ENCODE measurements around the gene GPBP1L1.
A peak's percentile ranks its signal among the peaks of the same experiment; 100 is the strongest.

Gene GPBP1L1

GRCh38 chr1:45687014-45687753 lies 851 bp upstream of the GPBP1L1 start (continued):
- TF ChIP-seq ELK4 (IDR thresholded peaks at IDR 0.05; ENCODE audit: borderline replicate concordance, low read depth, low read length): no peak

GRCh38 chr1:45686015-45686287 lies 382 bp downstream of the GPBP1L1 start:
- ChIA-PET CTCF (interaction anchor here (0.7 kb wide), 1 partner anchor 168 kb away, joined by 3 read pairs; no protein-coding TSS in a partner anchor), POLR2A (interaction anchor here (0.8 to 2.6 kb wide), 19 partner anchors 8 to 617 kb away, joined by 3 to 20 read pairs (median 3); partner anchors contain the start of genes MAST2, MUTYH, NASP and PRDX1)
- Histone ChIP-seq H3K4me3 (ENCODE audit: low read depth, low read length) (peak overlapping the region; percentile 94), H3K4me1 (ENCODE audit: control insufficient read depth, insufficient read depth, low read length) (peaks cover 16% of the 10 kb centered on the region), H3K36me3 (ENCODE audit: control insufficient read depth in 2 of 2, insufficient read depth in 1 of 2, low read length in 2 of 2) (peaks cover 0 to 13% of the 10 kb centered on the region in 2 experiments; a peak in 1 of 3 replicates), H3K27ac (ENCODE audit: extremely low read depth, low read depth, low read length) (peak overlapping the region; percentile 81), H3K9me3 (ENCODE audit: control insufficient read depth, insufficient read depth, low read depth, low read length) (no peaks in the 10 kb centered on the region)
- TF ChIP-seq ZFP41 (tag by site-specific recombination; IDR thresholded peaks at IDR 0.05; ENCODE audit: borderline replicate concordance): no peak
- TF ChIP-seq SCRT1 (tag by site-specific recombination; IDR thresholded peaks at IDR 0.05; ENCODE audit: borderline replicate concordance): peak; percentile 91
- no peak for TF ChIP-seq SP2 (tag by site-specific recombination; IDR thresholded peaks at IDR 0.05)
- TF ChIP-seq SP7 (tag by site-specific recombination; IDR thresholded peaks at IDR 0.05): 0 out of 2 replicates have a peak, but pooled peaks have one; percentile 26
- no peak for TF ChIP-seq ZNF629 (tag by site-specific recombination; IDR thresholded peaks at IDR 0.05)
- no peak for TF ChIP-seq ZNF473 (tag by site-specific recombination; IDR thresholded peaks at IDR 0.05)
- no peak for TF ChIP-seq ZNF658 (tag by site-specific recombination; IDR thresholded peaks at IDR 0.05)
- no peak for TF ChIP-seq ZSCAN4 (tag by site-specific recombination; IDR thresholded peaks at IDR 0.05)
- no peak for TF ChIP-seq ZFP3 (tag by site-specific recombination; IDR thresholded peaks at IDR 0.05; ENCODE audit: low read depth)
- TF ChIP-seq OVOL3 (tag by site-specific recombination; IDR thresholded peaks at IDR 0.05): no peak
- 0 out of 2 replicates have a peak, but pooled peaks have one; percentile 52 for TF ChIP-seq REPIN1 (tag by site-specific recombination; IDR thresholded peaks at IDR 0.05; ENCODE audit: low read depth)
- TF ChIP-seq PATZ1 (tag by site-specific recombination; IDR thresholded peaks at IDR 0.05): peak; percentile 57; the same call in 1 of the 2 replicates
- TF ChIP-seq ZNF23 (tag by site-specific recombination; IDR thresholded peaks at IDR 0.05; ENCODE audit: borderline replicate concordance): no peak
- TF ChIP-seq GLI2 (tag by site-specific recombination; IDR thresholded peaks at IDR 0.05; ENCODE audit: borderline replicate concordance, low read depth): no peak
- TF ChIP-seq HOXD13 (CRISPR knock-in tag; IDR thresholded peaks at IDR 0.05; ENCODE audit: borderline replicate concordance): no peak
- TF ChIP-seq ZBTB11 (tag by site-specific recombination; conservative IDR thresholded peaks at IDR 0.05; ENCODE audit: low read depth): peak; percentile 39
- TF ChIP-seq ZNF529 (tag by site-specific recombination; IDR thresholded peaks at IDR 0.05; ENCODE audit: insufficient replicate concordance): no peak
- no peak for TF ChIP-seq ZNF670 (tag by site-specific recombination; IDR thresholded peaks at IDR 0.05; ENCODE audit: low read depth)
- TF ChIP-seq ZNF221 (tag by site-specific recombination; IDR thresholded peaks at IDR 0.05; ENCODE audit: borderline replicate concordance): no peak
- no peak for TF ChIP-seq ZBTB1 (tag by site-specific recombination; IDR thresholded peaks at IDR 0.05)
- 0 out of 2 replicates have a peak, but pooled peaks have one; percentile 49 for TF ChIP-seq ZNF660 (tag by site-specific recombination; IDR thresholded peaks at IDR 0.05)
- 0 out of 2 replicates have a peak, but pooled peaks have one; percentile 10 for TF ChIP-seq ZNF692 (tag by site-specific recombination; IDR thresholded peaks at IDR 0.05)
- no peak for TF ChIP-seq ZNF792 (tag by site-specific recombination; IDR thresholded peaks at IDR 0.05)
- TF ChIP-seq ZNF26 (tag by site-specific recombination; IDR thresholded peaks at IDR 0.05): no peak

Data from HEK293 (cell line).